ENCODE results near the gene FHIT.

Gene FHIT

DNA sequence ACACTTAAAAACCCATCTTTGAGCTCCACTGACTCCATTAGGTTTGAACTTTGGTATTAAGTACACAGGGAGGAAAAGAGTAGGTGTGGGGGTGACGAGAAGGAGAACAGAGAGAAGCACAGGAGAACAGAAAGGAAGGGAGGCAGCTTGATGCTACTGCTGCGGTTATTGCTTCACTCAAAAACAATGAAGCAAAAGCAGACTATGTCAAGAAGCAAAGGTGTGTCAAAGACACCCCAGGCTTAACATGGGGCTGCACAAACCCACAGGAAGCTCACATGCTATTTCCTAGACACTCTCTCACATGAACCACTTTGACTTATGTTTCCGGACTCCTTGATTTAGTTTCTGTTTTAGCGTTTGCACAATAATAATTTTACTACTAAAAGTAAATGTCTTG is 1240.5 kb downstream of the FHIT start:
- DNase-seq (ENCODE audit: low read depth, low spot score) = peak; percentile 17

DNA sequence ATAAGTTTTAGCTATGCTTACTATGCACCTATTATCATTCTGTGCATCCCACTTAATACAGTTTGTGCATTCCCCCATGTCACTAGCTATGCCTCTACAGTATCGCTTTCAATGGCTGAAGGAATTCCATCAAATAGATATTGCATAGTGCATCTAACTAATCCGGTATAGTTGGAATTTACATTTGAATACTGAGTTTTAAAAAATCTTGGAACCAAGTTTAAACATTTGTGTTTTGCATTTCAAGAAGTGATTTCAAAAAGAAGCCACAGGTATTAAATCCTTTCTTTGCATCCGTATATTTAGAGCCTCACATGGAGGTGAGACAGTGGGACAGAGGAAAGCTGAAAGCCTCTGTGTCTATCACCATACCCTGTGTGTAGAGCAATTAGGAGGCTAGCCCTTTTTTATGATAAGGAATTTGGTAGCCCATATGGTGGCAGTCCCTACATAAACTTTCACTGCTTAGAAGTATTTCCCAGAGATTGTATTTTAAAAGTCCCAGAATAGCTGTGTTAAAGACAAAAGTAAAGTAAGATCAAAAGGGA is 1241.2 kb downstream of the FHIT start:
- no peak for DNase-seq (ENCODE audit: low read depth, low spot score)

DNA sequence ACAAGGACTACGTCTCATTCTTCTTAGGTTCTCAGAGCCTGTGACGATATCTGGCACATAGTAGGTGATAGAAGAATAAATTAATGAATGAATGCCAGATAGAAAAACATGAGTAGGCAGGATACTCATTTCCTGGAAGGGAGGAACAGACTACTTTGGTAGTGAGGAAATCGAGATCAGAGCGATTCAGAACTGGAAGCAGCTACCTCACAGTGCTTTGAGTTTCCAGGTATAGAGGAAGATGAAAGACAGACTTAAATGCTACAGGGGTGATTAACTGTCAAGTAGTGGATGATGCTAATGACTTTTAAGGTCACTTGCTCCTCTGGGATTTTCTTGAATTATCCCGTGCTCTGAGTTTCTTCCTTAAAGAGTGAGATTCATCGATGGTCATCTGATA is 1249.9 kb downstream of the FHIT start:
- DNase-seq (ENCODE audit: low read depth, low spot score) = no peak

DNA sequence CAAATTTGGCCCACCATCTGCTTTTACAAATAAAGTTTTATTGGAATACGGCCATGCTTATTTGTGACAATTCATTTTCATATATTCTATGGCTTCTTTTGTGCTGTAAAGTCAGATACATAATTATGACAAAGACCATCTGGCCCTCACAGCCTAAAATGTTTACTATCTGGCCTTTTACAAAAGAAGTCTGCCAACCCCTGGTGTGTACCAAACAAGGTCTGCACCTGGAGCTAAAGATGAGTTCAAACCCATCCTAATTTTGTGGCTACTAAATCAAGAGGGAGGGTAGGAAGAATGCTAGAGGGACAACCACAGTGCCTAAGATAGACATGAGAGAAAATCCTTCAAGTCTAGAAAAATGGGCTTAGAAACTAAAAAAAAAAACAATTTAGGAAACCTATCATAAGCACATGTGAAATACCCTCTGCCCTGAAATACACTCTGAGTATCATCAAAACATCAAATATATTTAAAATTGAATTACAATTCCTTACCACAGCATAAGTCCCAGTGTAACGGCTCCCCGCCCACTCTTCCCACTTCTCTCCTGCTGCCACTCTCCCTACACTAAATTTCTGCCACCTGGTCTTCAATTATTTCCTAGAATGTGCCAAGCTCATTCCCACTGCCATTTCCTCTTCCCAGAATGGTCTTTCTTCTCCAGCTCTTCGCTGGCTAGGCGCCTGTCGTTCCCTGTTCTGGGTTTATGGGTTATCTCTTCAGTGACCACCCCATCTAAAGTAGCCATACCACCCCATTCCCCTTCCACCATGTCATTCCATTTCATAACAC is 1250.7 kb downstream of the FHIT start:
- no peak for DNase-seq (ENCODE audit: low read depth, low spot score)

DNA sequence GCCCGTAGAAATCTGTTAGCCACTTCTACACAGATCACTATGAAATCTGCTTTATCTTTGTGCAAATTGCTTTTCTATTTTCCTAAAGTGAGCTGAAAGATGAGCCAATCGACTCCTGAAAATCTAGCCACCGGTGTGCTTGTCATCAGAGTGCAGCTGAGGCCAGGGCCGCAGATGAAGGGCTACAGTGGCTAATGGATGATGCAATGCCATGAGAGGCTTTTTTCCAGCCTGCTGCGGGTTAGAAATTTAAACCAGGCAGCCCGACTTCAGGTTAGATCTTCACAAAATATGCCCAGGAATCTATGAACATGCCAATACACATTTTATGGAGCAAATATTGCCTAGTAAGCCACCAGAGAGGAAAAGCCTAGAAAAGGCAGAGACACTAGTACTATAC is 1253.2 kb downstream of the FHIT start:
- no peak for DNase-seq (ENCODE audit: low read depth, low spot score)

DNA sequence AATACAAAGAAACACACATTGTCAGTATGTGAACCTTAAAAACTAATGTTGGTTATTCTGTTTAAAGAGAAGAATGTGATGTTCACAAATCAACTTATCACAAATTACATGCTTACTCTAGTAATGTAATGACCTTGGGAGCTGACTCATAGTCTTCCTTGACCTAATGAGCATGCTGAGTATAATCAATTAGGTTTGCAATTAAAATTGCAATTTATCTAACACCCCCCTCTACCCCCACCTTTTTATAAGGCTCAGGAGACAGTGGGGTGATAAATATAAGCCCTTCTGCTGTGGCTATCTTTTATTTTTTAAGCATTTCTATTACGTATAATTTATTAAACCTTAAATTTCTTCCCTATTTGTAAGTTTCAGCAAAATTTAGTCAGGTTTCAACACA is 1253.7 kb downstream of the FHIT start:
- no peak for DNase-seq (ENCODE audit: low read depth, low spot score)

DNA sequence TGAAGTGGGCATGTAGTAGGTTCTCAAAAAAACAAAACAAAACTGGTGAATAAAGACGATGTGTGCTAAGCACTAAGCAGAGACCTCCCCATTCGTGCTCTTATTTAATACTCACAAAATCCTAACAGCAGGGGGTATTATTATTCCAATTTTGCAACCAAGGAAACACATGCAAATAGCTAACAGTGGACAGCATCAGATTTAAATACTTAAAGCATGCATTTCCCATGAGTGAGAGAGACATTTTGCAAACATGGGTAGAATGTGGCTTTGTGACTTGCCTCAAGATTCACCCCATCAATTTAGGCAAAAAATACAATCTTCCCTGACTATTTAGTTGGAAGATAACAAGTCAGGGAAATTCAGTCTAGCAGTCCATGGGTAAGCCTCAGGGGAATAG is 1255.2 kb downstream of the FHIT start:
- DNase-seq (ENCODE audit: low read depth, low spot score) = no peak

DNA sequence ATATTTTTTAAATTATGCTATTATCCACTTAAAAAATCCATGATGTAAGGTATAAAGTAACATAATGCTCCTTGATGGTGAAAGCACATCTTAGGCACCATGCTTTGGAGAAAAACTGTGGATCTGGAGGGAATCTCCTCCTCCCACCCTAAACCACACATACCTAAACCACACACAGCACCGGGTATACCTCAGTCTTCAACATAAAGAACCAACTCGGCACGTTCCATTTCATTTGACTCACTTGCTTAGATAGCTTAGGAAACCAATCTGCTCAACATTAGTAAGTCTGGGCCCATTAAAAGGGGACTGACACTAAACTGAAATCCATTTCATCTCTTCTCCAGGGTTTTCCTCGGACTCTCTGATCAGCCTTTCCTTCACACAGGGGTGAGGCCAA is 1255.7 kb downstream of the FHIT start:
- DNase-seq (ENCODE audit: low read depth, low spot score) = no peak

DNA sequence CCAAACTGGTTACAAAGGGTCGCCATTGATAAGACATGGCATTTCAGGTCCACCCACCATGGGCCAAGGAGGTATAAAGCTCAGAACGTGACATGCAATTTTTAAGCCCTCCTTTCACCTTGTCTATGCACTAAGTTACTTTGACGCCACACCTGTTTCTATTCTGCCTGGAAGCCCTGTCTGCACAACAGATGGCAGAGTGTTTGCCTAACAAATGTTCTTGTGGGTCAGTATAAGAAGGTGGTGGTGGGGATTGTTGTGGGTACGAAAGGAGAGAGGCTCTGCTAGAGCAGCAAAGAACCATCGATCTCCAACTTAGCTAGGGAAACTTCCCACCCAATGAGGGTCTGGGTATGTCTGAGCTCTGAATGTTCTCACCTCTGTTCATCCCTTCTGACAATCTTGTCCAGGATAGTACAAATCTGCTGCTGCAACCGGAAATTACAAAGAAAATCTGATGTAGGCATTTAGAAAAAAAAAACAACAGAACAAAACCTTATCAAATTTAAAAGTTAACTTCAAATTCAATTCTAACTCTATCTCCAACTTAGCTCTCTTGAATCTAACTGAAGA is 1256.4 kb downstream of the FHIT start:
- no peak for DNase-seq (ENCODE audit: low read depth, low spot score)

DNA sequence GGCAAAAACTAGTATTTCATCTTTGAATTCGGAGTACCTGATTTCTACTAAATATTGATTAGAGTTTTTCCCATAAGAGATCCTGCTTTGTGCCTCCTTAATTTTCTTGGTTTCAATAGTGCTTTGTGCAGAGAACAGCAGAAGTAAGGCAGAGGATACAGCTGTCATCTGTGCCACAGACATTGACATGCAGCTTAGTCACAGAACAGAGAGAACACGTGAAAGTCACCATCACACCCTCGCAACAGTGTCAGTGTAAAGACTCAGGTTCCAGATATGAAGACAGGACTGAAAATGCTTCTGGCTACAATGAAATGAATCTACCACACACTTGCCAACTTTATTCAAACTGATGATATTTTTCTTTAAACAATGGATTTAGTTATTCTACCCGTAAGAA is 1258.7 kb downstream of the FHIT start:
- no peak for DNase-seq (ENCODE audit: low read depth, low spot score)

DNA sequence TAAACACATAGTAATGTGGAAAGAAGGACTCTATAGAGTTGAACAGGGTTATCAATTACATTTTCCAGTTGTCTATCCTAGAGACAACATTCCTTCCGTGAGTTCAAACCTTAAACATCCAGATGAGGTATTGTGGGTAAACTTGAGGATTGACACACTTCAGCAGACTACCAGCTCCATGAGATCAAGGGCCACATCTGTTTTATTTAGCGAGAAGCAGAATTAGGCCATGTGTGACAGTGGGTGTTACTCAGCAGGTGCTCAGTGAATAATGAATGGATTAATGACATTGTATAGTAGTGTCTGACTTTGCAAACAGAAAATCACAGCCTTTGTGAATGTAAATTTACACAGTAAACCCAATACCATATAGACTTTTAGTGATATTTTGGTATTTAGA is 1260.3 kb downstream of the FHIT start:
- DNase-seq (ENCODE audit: low read depth, low spot score) = no peak

DNA sequence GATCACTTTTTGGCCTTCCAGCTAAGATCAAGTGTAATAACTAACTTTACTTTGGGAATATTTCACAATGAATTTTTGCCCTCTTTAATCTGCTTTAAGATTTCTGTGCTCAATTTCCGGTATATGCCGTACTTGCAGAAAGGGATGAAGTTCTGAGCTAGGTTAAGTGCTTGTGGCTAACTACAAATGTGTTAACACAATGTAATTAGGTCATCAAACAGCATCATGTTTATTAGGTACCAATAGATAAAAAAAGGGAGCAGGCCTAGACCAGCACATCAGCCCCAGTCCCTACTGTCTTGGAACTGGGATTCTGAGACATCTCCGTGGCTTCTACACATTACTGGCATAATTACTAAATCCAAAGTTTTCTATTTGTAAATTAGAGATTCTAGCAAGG is 1268.7 kb downstream of the FHIT start:
- no peak for DNase-seq (ENCODE audit: low read depth, low spot score)

DNA sequence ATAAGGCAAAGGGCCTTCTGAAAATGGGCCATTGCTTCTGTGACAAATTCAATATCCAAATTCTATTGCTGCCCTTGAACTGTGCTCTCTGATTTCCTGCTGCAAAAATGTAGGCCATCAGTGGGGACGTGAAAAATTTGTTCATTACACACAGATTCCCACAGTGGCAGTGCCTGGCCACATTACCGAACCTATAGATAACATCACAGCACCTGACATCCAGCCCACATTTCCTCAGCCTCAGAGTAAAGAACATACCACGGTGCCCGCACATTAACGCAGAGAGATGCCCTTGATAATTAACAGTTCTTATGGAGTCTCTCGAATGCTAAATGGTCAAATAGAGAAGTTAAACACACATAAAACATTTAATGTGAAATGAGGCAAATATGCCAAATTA is 1269.9 kb downstream of the FHIT start:
- no peak for DNase-seq (ENCODE audit: low read depth, low spot score)

DNA sequence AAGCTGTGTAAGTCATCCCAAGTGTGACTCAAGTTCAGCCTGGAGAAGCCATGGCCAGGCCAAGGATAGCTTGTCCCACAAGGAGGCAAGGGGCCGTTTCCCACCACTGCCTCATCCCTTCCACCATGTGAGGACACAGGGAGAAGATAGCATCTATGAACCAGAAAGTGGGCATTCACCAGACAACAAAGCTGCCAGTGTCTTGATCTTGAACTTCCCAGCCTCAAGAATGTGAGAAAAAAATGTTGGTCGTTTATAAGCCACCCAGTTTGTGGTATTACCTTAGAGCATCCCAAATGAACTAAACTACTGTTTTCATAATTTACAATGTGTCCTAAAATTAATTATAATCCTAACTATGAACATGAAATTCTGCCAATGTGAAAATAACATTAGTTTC is 1270.7 kb downstream of the FHIT start:
- no peak for DNase-seq (ENCODE audit: low read depth, low spot score)

DNA sequence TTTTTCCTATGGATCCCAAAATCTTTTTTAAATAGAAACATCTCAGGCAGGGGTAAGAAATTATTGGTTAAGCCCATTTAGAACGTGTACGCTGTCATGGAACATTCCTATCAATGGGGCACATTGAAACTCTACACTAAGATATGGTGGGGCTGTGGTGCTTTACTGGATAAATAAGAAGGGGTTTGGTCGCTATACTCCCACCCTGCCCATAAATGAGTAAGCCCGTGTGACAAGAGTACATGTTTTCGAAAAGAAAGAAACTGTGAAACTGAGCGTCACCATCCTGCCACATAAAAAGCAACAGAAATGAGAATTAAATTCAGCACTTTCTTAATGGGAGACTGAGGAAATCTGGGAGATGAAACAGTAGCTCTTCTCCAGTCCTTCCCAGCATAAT is 1271.7 kb downstream of the FHIT start:
- no peak for DNase-seq (ENCODE audit: low read depth, low spot score)

DNA sequence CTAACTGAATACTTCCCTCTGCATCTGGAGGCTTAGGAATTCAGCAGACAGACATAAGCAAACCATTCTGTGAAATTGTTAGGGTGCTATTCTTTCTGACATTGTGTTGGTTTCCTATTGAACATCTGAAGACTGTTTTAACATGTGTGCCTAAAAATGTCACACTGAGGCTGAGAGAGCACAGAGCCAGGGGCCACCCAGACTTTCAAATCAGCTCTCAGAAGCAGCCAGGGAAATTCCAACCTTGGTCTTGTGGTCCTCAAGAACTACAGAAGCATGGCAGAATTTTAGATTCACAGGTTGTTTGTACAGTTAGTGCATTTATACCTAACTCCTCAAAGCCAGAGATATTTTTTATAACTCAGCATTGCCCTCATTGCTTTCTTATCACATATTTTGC is 1272.3 kb downstream of the FHIT start:
- DNase-seq (ENCODE audit: low read depth, low spot score) = peak; percentile 1

DNA sequence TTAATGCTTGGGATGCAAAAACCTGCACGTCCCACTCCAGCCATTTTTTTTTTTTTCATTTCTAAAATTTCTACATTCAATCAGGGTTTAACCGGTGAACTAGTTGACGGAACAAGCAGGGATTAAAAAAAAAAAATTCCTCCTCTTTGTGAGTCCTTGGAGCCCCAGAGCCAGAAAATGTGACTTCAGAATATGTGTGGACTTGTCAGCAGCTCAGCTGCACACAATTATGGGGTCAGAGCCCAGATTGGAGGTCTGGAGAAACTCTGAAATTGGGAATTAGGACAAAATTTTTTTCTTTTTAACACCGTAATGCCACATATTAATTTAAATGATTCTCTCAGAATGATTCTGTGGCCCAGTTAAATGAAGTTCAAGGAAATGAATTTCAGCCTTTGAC is 1280.5 kb downstream of the FHIT start:
- no peak for DNase-seq (ENCODE audit: low read depth, low spot score)

DNA sequence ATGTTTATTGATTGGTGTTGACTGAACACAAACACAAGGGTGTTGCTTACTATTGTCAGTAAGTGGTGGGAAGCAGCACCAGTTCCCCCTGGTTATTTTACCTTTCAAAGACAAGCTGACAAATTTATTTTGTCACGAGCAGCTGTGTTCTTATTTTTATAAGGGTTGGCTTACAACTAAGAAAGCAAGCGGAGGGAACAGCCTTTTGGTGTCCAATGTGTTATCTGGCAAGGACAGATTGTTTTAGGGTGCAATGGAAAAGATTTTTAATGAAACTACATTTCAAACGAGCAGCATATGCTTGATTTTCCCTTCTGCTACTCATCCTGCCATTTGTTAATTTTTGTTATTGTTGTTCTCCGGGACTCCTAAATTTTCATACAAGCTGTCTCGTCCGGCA is 1280.9 kb downstream of the FHIT start:
- no peak for DNase-seq (ENCODE audit: low read depth, low spot score)

DNA sequence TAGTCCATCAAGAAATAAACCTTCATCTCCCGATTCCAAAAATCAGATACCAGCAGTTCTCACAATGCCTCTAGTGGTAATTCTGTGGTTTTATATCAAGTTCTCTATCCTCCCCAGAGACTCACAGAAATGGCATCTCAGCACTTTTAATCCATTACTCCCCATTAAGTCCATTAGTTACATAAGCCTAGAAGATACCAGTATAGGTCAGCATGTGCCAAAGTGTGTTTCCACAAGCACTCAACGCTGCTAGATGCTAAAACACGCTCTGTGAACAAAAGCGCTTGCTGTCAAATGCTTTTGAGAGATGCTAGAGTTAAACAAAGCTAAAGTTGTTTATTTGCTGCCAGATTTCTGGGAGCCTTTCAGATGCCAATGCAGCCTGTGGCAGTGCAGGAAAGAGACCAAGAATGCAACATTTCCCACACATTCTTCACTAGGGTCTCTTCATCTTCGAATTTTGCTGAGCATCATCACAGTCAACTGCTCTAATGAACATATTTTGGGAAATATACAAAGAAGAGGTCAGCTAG is 1282.7 kb downstream of the FHIT start:
- DNase-seq (ENCODE audit: low read depth, low spot score) = no peak

DNA sequence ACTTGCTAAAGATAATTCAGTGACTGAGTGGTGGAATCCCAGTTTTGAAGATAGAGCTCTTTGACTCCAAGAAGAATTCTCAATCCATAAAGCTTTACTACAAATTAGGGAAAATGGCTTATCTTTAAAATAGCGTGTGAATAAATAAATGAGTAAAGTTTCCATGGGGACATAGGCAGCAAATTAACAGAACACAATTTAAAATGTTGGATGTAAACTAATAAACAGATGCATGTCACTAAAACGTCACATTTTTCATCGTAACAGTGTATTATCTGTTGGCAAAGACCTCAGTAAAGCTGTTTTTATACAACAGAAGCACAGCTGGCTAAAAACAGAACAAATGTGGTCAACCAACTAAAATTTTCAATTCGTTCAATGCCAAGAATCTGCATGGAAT is 1287.6 kb downstream of the FHIT start:
- no peak for DNase-seq (ENCODE audit: low read depth, low spot score)

DNA sequence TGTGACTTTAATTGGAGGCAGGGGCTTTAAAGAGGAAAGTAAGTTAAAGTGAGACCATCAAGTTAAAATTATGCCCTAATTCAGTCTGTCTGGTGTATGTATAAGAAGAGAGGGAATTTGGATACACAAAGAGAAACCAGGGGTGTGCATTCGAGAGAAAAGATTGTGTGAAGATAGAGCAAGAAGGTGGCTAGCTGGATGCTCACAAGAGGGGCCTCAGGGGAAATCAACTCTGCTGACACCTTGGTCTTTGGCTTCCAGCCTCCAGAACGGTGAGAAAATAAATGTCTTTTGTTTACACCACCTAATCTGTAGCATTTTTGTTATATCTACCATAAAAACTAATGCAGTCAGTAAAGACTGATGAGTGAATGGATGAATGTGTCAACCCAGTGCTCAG is 1294.1 kb downstream of the FHIT start:
- DNase-seq (ENCODE audit: low read depth, low spot score) = no peak

DNA sequence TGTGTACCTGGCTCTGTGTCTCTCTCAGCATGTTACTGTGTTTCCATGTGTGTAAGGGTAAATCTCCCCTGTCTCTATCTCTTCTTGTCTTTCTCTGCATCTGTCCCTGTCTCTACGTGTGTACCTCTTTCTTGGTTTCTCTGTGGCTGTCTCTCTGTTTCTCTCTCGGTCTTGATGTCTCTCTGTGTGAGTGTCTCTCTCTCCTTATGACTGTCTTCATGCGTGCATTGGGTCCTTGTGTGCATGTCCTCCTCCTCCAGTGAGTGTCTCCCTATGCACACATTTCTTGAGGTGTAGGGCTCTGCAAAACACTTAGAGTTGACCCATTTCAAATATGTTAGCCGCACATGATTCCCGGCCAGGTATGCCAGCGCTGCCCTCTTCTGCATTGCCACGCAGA is 1298.1 kb downstream of the FHIT start:
- DNase-seq (ENCODE audit: low read depth, low spot score) = no peak

DNA sequence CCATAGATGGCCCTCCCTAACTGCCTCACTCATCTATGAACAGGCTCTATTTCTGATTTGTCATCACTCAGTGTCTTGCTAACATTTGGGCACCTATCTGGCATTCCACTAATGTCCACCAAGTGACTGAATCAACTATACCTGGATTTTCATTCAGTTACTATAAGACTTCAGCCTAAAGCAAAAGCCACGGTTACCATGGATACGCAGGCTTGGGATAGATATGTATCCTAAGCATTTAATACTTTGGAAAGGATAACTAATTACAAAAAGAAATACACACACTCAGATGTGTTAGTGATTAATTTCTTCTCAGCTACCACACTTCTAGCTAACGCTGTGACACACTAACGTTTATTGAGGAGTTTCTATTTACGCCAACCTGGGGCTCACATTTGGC is 1301.9 kb downstream of the FHIT start:
- no peak for DNase-seq (ENCODE audit: low read depth, low spot score)
